SKM-1 treated with dmso at 0.1 percent for 144 hours (cell line): ENCODE data around the gene ANP32D.
"Not testable (repeated sequence)": the region's sequence is repeated elsewhere in the genome, so short reads cannot be mapped to it uniquely, and the experiment has no call there.

ENCODE experiments used
- DNase-seq: peaks from one replicate; lab custom pipeline; 2025; ENCODE audit not compliant: unreplicated experiment; lab: John Stamatoyannopoulos, UW

ANP32D gene

GRCh38 chr12:48472259-48472658 lies at the start of gene ANP32D:
Gene ANP32D, plus strand, starts transcription at chr12:48472559. Its CDS starts 106 bp downstream, at chr12:48472665.
- DNase-seq = no peak

DNA sequence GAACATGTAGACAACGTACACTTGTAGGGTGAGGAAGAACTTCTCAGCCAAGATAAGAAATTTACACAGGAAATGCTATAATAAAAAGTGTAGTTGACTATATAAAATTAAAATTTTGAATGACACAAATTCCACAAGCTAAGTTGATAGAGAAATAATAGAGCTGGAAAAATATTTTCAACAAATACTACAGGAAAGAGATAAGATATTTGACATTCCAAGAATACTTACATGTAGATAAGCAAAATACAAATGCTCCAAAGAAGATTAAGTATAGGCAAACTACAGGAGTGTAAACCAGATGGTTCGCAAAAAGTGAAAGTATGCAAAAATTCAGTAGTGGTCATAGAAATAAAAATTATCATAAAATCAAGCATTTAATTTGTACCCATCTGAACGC lies 49.2 kb upstream of the ANP32D start:
- no peak for DNase-seq

DNA sequence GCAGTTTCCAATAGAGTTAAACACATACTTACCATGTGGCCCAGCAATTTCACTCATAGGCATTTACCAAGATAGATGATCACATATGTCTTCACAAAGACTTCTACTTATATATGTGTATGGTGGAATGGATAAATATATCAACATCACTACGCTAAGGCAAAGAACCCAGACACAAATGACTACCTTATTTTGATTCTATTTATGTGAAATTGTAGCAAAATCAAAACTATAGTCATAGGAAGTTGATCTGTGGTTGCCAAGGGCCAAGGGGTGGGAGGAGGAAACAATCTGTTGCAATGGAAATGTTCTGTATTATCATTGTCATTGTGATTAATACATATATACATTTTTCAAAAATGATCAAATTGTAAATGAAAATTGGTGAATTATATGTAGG lies 47.7 kb upstream of the ANP32D start:
- DNase-seq = no peak

GRCh38 chr12:48434016-48434415 lies 38.3 kb upstream of the ANP32D start:
- DNase-seq = not testable (repeated sequence)

DNA sequence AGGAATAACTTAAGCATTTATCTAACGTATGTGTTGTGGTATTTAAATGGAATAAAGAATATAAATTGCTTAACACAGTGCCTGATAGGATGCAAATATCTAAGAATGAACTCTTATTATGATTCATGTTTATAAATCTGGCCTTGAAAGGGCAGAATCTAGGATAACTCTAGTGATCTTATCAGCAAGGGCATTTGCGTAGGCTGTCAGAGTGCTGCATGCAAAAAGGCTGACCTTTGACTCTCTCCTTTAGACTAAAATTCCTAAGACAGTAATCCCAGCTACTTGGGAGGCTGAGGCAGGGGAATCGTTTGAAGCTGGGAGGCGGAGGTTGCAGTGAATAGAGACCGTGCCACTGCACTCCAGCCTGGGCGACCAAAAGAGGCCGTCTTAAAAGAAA lies 31.3 kb upstream of the ANP32D start:
- no peak for DNase-seq

DNA sequence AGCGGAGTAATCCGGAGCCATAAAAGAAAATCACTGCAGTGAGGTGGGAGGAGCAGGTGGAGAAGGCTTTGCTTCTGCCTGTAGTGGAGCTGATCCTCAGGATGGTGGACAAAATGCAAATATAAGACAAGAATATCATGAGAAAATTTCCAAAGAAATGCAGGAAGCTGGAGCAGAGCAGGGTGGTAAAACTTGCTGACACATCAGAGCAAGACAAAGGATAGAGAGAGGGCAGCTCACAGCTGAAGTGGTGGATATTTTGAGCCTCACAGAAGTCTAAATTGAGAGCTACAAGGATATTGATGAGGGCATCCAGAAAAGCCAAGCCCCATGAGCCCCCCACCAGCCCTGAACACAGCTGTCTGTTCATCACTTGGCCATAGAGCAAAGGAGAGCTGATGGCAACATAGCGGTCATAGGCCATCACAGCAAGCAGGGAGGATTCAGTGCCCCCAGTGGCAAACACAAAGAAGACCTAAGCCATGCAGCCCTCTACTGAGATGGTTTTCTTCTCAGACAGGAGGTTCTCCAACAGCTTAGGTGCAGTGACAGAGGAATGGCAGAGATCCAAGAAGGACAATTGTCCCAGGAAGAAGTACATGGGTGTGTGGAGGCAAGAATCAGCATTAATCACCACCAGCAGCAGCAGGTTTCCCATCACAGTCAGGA lies 30.0 kb upstream of the ANP32D start:
- no peak for DNase-seq

GRCh38 chr12:48445538-48445937 lies 26.8 kb upstream of the ANP32D start:
- no peak for DNase-seq

GRCh38 chr12:48446161-48446776 lies 26.1 kb upstream of the ANP32D start:
- no peak for DNase-seq

DNA sequence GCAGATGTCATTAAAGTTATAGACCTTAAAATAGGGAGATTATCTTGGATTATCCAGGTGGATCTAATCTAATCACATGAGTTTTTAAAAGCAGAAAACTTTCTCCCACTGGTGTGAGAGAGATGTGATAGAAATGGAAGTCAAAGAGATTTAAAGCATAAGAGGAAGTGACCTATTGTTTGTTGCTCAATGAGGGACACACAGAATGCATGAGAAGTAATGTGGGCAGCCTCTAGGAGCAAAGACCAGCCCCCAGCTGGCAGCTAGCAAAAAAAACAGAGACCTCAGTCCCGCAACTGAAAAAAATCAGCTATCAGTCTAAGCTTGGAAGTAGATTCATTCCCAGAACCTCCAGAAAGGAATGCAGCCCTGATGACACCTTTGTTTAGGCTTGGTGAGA lies 24.6 kb upstream of the ANP32D start:
- no peak for DNase-seq

DNA sequence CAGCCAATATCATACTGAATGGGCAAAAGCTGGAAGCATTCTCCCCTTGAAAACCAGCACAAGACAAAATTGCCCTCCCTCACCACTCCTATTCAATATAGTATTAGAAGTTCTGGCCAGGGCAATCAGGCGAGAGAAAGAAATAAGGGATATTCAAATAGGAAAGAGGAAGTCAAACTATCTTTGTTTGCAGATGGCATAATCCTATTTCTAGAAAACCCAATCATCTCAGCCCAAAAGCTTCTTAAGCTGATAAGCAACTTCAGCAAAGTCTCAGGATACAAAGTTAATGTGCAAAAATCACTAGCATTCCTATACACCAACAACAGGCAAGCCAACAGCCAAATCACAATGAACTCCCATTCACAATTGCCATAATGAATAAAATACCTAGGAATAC lies 21.0 kb upstream of the ANP32D start:
- DNase-seq = no peak

DNA sequence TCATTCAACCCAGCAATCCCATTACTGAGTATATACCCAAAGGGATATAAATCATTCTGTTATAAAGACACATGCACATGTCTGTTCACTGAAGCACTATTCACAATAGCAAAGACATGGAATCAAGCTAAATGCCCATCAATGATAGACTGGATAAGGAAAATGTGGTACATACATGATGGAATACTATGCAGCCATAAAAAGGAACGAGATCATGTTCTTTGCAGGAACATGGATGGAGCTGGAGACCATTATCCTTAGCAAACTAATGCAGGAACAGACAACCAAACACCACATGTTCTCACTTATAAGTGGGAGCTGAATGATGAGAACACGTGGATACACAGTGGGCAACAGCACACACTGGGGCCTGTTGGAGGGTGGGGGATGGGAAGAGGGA lies 19.4 kb upstream of the ANP32D start:
- DNase-seq = not testable (repeated sequence)

GRCh38 chr12:48454667-48455066 lies 17.7 kb upstream of the ANP32D start:
- DNase-seq = no peak

DNA sequence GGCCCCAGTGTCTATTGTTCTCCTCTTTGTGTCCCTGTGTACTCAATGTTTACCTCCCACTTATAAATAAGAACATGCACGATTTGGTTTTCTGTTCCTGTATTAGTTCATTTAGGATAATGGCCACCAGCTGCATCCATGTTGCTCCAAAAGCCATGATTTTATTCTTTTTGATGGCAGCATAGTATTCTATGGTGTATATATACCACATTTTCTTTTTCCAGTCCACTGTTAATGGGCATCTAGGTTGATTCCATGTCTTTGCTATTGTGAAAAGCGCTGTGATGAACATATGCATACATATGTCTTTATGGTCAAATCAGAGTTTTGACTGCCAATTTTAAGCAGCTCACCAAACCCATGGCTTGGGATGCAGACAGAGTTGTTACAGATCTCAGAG lies 17.2 kb upstream of the ANP32D start:
- no peak for DNase-seq

GRCh38 chr12:48459259-48459658 lies 13.1 kb upstream of the ANP32D start:
- no peak for DNase-seq

DNA sequence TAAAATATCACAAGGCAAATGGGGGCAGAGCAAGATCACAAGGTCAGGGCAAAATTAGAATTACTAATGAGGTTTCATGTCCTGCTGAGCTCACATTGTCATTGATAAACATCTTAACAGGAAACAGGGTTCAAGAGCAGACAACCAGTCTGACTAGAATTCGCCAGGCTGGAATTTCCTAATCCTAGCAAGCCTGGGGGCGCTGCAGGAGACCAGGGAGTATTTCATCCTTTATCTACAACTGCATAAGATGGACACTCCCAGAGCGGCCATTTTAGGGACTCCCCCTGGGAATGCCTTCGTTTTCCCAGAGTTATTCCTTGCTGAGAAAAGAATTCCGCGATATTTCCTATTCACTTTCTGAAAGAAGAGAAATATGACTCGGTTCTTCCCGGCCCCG lies 3.3 kb upstream of the ANP32D start:
- not testable (repeated sequence) for DNase-seq

- no peak for DNase-seq
Observed at GRCh38 chr12:48473061-48473460, 702 bp downstream of the ANP32D start.

DNA sequence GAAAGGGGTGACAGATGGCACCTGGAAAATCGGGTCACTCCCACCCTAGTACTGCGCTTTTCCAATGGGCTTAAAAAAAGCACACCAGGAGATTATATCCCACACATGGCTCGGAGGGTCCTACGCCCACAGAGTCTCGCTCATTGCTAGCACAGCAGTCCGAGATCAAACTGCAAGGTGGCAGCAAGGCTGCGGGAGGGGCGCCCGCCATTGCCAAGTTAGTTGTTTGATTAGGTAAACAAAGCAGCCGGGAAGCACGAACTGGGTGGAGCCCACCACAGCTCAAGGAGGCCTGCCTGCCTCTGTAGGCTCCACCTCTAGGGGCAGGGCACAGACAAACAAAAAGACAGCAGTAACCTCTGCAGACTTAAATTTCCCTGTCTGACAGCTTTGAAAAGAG lies 2.1 kb downstream of the ANP32D start:
- DNase-seq = not testable (repeated sequence)

DNA sequence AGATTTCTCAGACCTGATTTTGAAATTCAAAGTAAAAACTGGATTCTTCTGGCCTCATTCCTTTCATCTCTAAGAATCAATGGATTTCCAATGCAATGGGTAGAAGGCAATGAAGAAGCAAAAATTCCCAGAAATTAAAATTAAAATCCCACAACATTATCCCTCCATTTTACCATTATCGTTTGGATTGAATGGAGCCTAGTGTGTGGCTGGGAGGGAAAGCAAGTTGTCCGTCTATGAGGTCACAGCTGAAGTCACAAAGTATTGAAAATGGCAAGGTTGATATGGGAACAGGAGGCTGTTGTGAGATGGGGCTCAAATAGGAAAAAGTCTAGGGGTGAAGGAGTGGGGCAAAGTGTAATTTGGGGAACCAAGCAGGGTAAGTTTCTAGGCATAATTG lies 9.8 kb downstream of the ANP32D start, which contains the start of gene C12orf54:
TSS of gene C12orf54 (plus strand) at position 301 of the 400 bp plus-strand sequence. CDS start 799 bp downstream, outside the sequence.
- DNase-seq = no peak

DNA sequence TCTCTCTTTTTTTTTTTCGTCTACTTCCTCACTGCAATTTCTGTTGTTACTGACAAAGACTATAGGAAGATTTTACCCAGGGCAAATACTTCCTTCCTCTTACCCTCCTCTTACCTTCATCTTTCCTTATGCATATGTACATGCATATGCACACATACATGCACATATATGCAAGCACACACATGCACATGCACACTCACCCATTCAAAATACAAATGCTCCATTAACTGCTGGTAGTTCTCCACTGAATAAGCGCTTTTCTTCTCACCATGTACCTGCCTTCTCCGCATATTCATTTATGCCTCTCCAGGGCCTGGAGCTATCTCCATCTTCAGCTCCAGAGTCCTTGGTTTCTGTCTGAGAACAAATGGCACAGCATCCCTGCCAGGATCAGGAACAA lies 10.6 kb downstream of the ANP32D start:
- DNase-seq = no peak

- DNase-seq = no peak
Observed at GRCh38 chr12:48486261-48486660, 13.9 kb downstream of the ANP32D start.

DNA sequence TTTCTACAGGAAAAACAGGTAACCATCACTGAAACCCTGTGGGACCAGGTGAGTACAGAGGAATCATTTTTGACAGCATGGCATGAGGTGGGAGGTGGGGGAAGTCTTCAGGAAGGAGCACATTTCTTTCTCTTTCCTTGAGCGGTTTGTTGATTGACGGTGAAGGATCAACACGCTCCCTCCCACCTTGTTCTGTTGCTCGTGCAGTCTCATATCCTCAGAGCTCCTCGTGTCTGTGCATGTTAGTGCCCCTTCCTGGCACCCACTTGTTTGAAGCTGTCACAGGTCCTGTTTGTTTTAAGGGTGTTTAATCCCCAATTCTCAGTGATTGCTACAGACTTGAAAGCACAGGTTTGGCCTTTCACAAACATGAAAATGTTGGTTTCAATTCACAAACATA lies 14.3 kb downstream of the ANP32D start:
- no peak for DNase-seq

DNA sequence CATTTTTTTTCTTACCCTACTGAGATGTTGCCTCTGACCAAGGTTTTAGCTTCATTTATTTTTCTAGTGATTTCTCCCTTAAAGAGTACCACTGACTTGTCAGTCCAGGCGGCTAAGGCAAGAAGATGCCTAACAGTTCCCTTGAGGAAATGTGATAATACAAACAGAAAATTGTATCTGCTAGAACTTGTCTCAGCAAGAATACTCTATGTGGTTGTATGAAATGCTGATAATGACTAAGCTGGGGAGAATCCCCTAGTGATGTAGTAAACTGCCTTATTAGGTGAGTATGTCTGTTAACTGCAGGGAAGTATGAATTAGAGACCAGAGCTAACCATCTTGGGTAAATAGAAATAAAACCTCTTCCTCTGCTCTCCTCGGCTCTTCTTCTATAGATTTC lies 16.7 kb downstream of the ANP32D start:
- DNase-seq = no peak

GRCh38 chr12:48489456-48489855 lies 17.1 kb downstream of the ANP32D start:
- DNase-seq = not testable (repeated sequence)
